Osteoblast (primary cell): ENCODE results near the gene BBS5. TPM values are rescaled to one million over a fixed set of nuclear protein-coding genes. Genes with fewer than 3 reads are reported as not detected.
"Not testable (repeated sequence)": the region's sequence is repeated elsewhere in the genome, so short reads cannot be mapped to it uniquely, and the experiment has no call there.

Experiments used
- DNase-seq: peaks from one replicate; pipeline ENCODE4 v3.0.0; 2011; ENCODE audit warnings: low spot score, mixed read lengths; ENCODE audit not compliant: insufficient read length; ENCODE audit errors: missing footprints
- H2AFZ ChIP-seq: 2 replicates; pipeline ENCODE4 v1.6.0; 2011; ENCODE audit warnings: mild to moderate bottlenecking, low read length
- H3K27ac ChIP-seq: 2 replicates; pipeline ENCODE4 v1.5.1; 2011; ENCODE audit warnings: mild to moderate bottlenecking, low read depth, low read length, moderate library complexity
- H3K27me3 ChIP-seq: 2 replicates; pipeline ENCODE4 v1.6.0; 2012; ENCODE audit warnings: mild to moderate bottlenecking, control low read depth, inconsistent platforms, low read length, moderate library complexity; ENCODE audit not compliant: insufficient read depth
- H3K36me3 ChIP-seq: 2 replicates; pipeline ENCODE4 v1.5.1; 2011; ENCODE audit warnings: mild to moderate bottlenecking, low read length, control low read depth, moderate library complexity; ENCODE audit not compliant: insufficient read depth
- H3K4me1 ChIP-seq: 2 replicates; pipeline ENCODE4 v1.5.1; 2011; ENCODE audit warnings: mild to moderate bottlenecking, low read length, control low read depth, moderate library complexity; ENCODE audit not compliant: insufficient read depth
- H3K4me2 ChIP-seq: 2 replicates; pipeline ENCODE4 v1.6.0; 2011; ENCODE audit warnings: mild to moderate bottlenecking, low read length; ENCODE audit not compliant: insufficient read depth
- H3K4me3 ChIP-seq: fragments of 200-600 bp; sonication (generic); 3 replicates; pipeline ENCODE4 v1.5.1; 2012; ENCODE audit warnings: mild to moderate bottlenecking, low read length, inconsistent platforms; ENCODE audit not compliant: insufficient read depth
- H3K79me2 ChIP-seq: 2 replicates; pipeline ENCODE4 v1.6.0; 2012; ENCODE audit warnings: mild to moderate bottlenecking, low read length, control low read depth, inconsistent platforms; ENCODE audit not compliant: insufficient read depth
- H3K9me3 ChIP-seq: 2 replicates; pipeline ENCODE4 v1.5.1; 2011; ENCODE audit warnings: low read depth, low read length, control low read depth
- H4K20me1 ChIP-seq: 2 replicates; pipeline ENCODE4 v1.6.0; 2012; ENCODE audit warnings: mild to moderate bottlenecking, low read length, control low read depth; ENCODE audit not compliant: insufficient read depth
- total RNA-seq: library from RNA; depleted of rRNA; stranded (reverse); fragments of >200 nt; gene quantifications from 2 replicates; pipeline ENCODE4 v1.2.3, GENCODE V29; 2012
- TF ChIP-seq, protein P1 (sequence below): IDR thresholded peaks from 2 replicates; pipeline ENCODE4 v1.5.1; 2011; ENCODE audit warnings: mild to moderate bottlenecking, low read depth, low read length, moderate library complexity; ENCODE audit errors: extremely low read depth

The BBS5 gene
- total RNA-seq, 1 donor: 5.8 TPM

GRCh38 chr2:169523681-169524080, 44.4 kb downstream of the BBS5 start:
- no peaks in the 10 kb centered on the region for H3K79me2 ChIP-seq
- no peak for DNase-seq
- TF ChIP-seq, protein P1, sequence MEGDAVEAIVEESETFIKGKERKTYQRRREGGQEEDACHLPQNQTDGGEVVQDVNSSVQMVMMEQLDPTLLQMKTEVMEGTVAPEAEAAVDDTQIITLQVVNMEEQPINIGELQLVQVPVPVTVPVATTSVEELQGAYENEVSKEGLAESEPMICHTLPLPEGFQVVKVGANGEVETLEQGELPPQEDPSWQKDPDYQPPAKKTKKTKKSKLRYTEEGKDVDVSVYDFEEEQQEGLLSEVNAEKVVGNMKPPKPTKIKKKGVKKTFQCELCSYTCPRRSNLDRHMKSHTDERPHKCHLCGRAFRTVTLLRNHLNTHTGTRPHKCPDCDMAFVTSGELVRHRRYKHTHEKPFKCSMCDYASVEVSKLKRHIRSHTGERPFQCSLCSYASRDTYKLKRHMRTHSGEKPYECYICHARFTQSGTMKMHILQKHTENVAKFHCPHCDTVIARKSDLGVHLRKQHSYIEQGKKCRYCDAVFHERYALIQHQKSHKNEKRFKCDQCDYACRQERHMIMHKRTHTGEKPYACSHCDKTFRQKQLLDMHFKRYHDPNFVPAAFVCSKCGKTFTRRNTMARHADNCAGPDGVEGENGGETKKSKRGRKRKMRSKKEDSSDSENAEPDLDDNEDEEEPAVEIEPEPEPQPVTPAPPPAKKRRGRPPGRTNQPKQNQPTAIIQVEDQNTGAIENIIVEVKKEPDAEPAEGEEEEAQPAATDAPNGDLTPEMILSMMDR: no peak
- peaks cover 4% of the 10 kb centered on the region for H3K36me3 ChIP-seq
- H3K9me3 ChIP-seq: no peaks in the 10 kb centered on the region
- H3K27ac ChIP-seq: no peak overlapping the region
- H3K4me2 ChIP-seq: no peak overlapping the region
- H3K4me1 ChIP-seq: no peaks in the 10 kb centered on the region
- H2AFZ ChIP-seq: no peak overlapping the region
- H3K27me3 ChIP-seq: no peaks in the 10 kb centered on the region
- no peaks in the 10 kb centered on the region for H4K20me1 ChIP-seq
- H3K4me3 ChIP-seq: no peak overlapping the region

- peaks cover 4% of the 10 kb centered on the region for H3K36me3 ChIP-seq
- DNase-seq: no peak
- no peaks in the 10 kb centered on the region for H3K79me2 ChIP-seq
- no peak overlapping the region for H3K4me3 ChIP-seq
- no peaks in the 10 kb centered on the region for H3K9me3 ChIP-seq
- no peak overlapping the region for H2AFZ ChIP-seq
- no peaks in the 10 kb centered on the region for H3K4me1 ChIP-seq
- no peaks in the 10 kb centered on the region for H4K20me1 ChIP-seq
- no peaks in the 10 kb centered on the region for H3K27me3 ChIP-seq
- H3K4me2 ChIP-seq: no peak overlapping the region
- TF ChIP-seq, protein P1: no peak
- H3K27ac ChIP-seq: no peak overlapping the region
Measured at GRCh38 chr2:169525434-169525833, 46.1 kb downstream of the BBS5 start.

DNA sequence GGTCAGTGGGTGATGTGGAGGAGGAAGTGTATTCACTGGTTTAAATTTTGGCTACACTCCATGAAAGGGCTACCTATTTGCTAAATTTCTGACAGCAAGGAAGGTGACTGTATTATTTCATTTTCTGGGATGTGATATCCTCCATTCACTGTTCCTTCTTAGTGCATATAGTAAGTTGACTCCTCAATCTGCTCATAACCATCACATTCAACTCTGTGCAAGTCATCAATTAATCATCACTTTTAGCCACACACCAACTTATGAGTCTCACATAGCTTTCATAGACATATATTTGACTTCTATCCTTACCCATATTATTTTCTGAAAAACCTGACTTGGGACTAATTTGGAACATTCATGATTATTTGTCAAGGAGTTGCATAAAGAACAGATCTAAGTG, 47.2 kb downstream of the BBS5 start:
- H3K4me2 ChIP-seq: no peak overlapping the region
- DNase-seq: no peak
- no peaks in the 10 kb centered on the region for H3K27me3 ChIP-seq
- H2AFZ ChIP-seq: no peak overlapping the region
- no peaks in the 10 kb centered on the region for H3K4me1 ChIP-seq
- H4K20me1 ChIP-seq: no peaks in the 10 kb centered on the region
- no peaks in the 10 kb centered on the region for H3K79me2 ChIP-seq
- H3K27ac ChIP-seq: no peak overlapping the region
- H3K9me3 ChIP-seq: no peaks in the 10 kb centered on the region
- no peak overlapping the region for H3K4me3 ChIP-seq
- H3K36me3 ChIP-seq: peaks cover 4% of the 10 kb centered on the region
- TF ChIP-seq, protein P1: no peak

GRCh38 chr2:169528271-169528701, 49.0 kb downstream of the BBS5 start:
- Histone ChIP-seq H2AFZ (no peak overlapping the region), H3K4me1 (no peaks in the 10 kb centered on the region)

DNA sequence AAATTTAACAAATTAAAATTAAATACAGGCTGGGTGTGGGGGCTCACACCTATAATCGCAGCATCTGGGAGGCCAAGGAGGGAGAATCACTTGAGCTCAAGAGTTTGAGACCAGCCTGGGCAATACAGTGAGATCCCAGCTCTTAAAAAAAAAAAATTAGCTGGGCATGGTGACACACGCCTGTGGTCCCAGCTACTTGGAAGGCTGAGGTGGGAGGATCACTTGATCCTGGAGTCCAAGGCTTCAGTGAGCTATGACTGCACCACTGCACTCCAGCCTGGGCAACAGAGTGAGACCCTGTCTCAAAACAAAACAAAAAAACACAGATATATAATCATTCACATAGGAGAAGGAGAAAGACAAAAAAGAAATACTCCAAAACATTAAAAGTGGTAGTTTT, 60.2 kb downstream of the BBS5 start:
- H3K4me3 ChIP-seq, H4K20me1 ChIP-seq, H3K4me2 ChIP-seq, H3K36me3 ChIP-seq, H3K9me3 ChIP-seq, H3K79me2 ChIP-seq, H3K4me1 ChIP-seq, DNase-seq, H2AFZ ChIP-seq, H3K27me3 ChIP-seq, H3K27ac ChIP-seq: not testable (repeated sequence)

More at GRCh38 chr2:169528271-169528701, 49.0 kb downstream of the BBS5 start:
- Histone ChIP-seq H3K4me2 (no peak overlapping the region), H3K27me3 (no peaks in the 10 kb centered on the region), H3K36me3 (peaks cover 4% of the 10 kb centered on the region), H3K79me2 (no peaks in the 10 kb centered on the region), H3K27ac (no peak overlapping the region), H3K9me3 (no peaks in the 10 kb centered on the region), H3K4me3 (no peak overlapping the region), H4K20me1 (no peaks in the 10 kb centered on the region)
- DNase-seq: no peak
- TF ChIP-seq, protein P1: peak; percentile 92
